SK-N-SH treated with all-trans-retinoic acid at 6 μM for 48 hours (cell line): Measurements from ENCODE around the gene CAB39L.

Experiments
- ATAC-seq: fragments of 200-7000 bp; cut with Tn5 transposase; 3 replicates; pipeline ENCODE4 v1.9.1; 2020; ENCODE audit warnings: mild to moderate bottlenecking, moderate library complexity
- ARNTL ChIP-seq: fragments of 450-650 bp; formaldehyde crosslinking; IDR thresholded peaks from 2 replicates; pipeline ENCODE4 v1.5.0; 2020; ENCODE audit warnings: low read depth, mild to moderate bottlenecking, moderate library complexity, borderline replicate concordance
- CREB5 ChIP-seq: fragments of 250-450 bp; sonication (Bioruptor Pico); IDR thresholded peaks from 2 replicates; pipeline ENCODE4 v1.5.1; 2020; ENCODE audit warnings: low read depth, mild to moderate bottlenecking, moderate library complexity
- CSDC2 ChIP-seq: fragments of 250-450 bp; sonication (Bioruptor Pico); IDR thresholded peaks from 2 replicates; pipeline ENCODE4 v1.5.0; 2020; ENCODE audit warnings: mild to moderate bottlenecking, moderate library complexity
- CSRNP3 ChIP-seq: fragments of 250-450 bp; sonication (Bioruptor Pico); IDR thresholded peaks from 2 replicates; pipeline ENCODE4 v1.5.1; 2021; ENCODE audit warnings: mild to moderate bottlenecking, moderate library complexity
- GLIS3 ChIP-seq: fragments of 250-450 bp; sonication (Bioruptor Pico); IDR thresholded peaks from 2 replicates; pipeline ENCODE4 v1.5.0; 2020; ENCODE audit warnings: mild to moderate bottlenecking, moderate library complexity
- ISL1 ChIP-seq: fragments of 250-450 bp; sonication (Bioruptor Pico); IDR thresholded peaks from 2 replicates; pipeline ENCODE4 v2.1.2; 2022; ENCODE audit warnings: mild to moderate bottlenecking, moderate library complexity
- OSR1 ChIP-seq: fragments of 250-450 bp; sonication (Bioruptor Pico); IDR thresholded peaks from 2 replicates; pipeline ENCODE4 v1.8.0; 2022; ENCODE audit warnings: moderate library complexity, mild to moderate bottlenecking, inconsistent platforms
- PATZ1 ChIP-seq: fragments of 250-450 bp; sonication (Bioruptor Pico); IDR thresholded peaks from 2 replicates; pipeline ENCODE4 v1.8.0; 2020; ENCODE audit warnings: mild to moderate bottlenecking, moderate library complexity, borderline replicate concordance
- PPARA ChIP-seq: fragments of 250-450 bp; sonication (Bioruptor Pico); IDR thresholded peaks from 2 replicates; pipeline ENCODE4 v1.5.0; 2020; ENCODE audit warnings: mild to moderate bottlenecking, borderline replicate concordance
- RARB ChIP-seq: fragments of 250-450 bp; sonication (Bioruptor Pico); IDR thresholded peaks from 2 replicates; pipeline ENCODE4 v1.8.0; 2021; ENCODE audit warnings: mild to moderate bottlenecking, moderate library complexity
- SNAI2 ChIP-seq: fragments of 250-450 bp; sonication (Bioruptor Pico); IDR thresholded peaks from 2 replicates; pipeline ENCODE4 v1.5.0; 2020; ENCODE audit warnings: mild to moderate bottlenecking, moderate library complexity
- TSHZ2 ChIP-seq: fragments of 250-450 bp; sonication (Bioruptor Pico); IDR thresholded peaks from 2 replicates; pipeline ENCODE4 v1.5.0; 2020; ENCODE audit warnings: mild to moderate bottlenecking, moderate library complexity
- ZC3H10 ChIP-seq: fragments of 250-450 bp; sonication (Bioruptor Pico); IDR thresholded peaks from 2 replicates; pipeline ENCODE4 v1.5.1; 2021; ENCODE audit warnings: mild to moderate bottlenecking, moderate library complexity
- ZFP30 ChIP-seq: fragments of 450-650 bp; formaldehyde crosslinking; IDR thresholded peaks from 2 replicates; pipeline ENCODE4 v1.5.0; 2022; ENCODE audit warnings: mild to moderate bottlenecking, moderate library complexity
- ZNF565 ChIP-seq: fragments of 450-650 bp; formaldehyde crosslinking; conservative IDR thresholded peaks from 2 replicates; pipeline ENCODE4 v1.5.0; 2020; ENCODE audit warnings: low read depth, mild to moderate bottlenecking, moderate library complexity
- ZNF8 ChIP-seq: fragments of 450-650 bp; formaldehyde crosslinking; IDR thresholded peaks from 2 replicates; pipeline ENCODE4 v1.5.0; 2020; ENCODE audit warnings: mild to moderate bottlenecking, moderate library complexity

CAB39L gene

GRCh38 chr13:49376121-49376520 lies 67.7 kb downstream of the CAB39L start:
- TF ChIP-seq PPARA (CRISPR knock-in tag) (no peak), SNAI2 (CRISPR knock-in tag) (no peak), TSHZ2 (CRISPR knock-in tag) (no peak), ZNF565 (CRISPR knock-in tag) (no peak), ARNTL (CRISPR knock-in tag) (no peak), ZC3H10 (CRISPR knock-in tag) (no peak), CSRNP3 (no peak), ZNF8 (CRISPR knock-in tag) (no peak)
- ATAC-seq = no peak

- TF ChIP-seq ZC3H10 (CRISPR knock-in tag) (0 out of 2 replicates have a peak, but pooled peaks have one; percentile 29), ISL1 (CRISPR knock-in tag) (peak; percentile 43), SNAI2 (CRISPR knock-in tag) (no peak)
- ATAC-seq = peak; percentile 82
Observed at GRCh38 chr13:49374585-49375290, 69.1 kb downstream of the CAB39L start.

GRCh38 chr13:49373716-49374115 lies 70.1 kb downstream of the CAB39L start:
- TF ChIP-seq ZC3H10 (CRISPR knock-in tag) (no peak), SNAI2 (CRISPR knock-in tag) (no peak), ZNF565 (CRISPR knock-in tag) (no peak), OSR1 (CRISPR knock-in tag) (no peak)
- ATAC-seq = peak; percentile 71

GRCh38 chr13:49371943-49372613 lies 71.8 kb downstream of the CAB39L start:
- no peak for TF ChIP-seq RARB
- TF ChIP-seq, all 23 proteins: peak for 0

GRCh38 chr13:49370371-49370770 lies 73.5 kb downstream of the CAB39L start:
- no peak for ATAC-seq

More at GRCh38 chr13:49371943-49372613, 71.8 kb downstream of the CAB39L start:
- ATAC-seq = no peak

More at GRCh38 chr13:49370371-49370770, 73.5 kb downstream of the CAB39L start:
- TF ChIP-seq CSRNP3 (no peak), PPARA (CRISPR knock-in tag) (no peak), ISL1 (CRISPR knock-in tag) (no peak), CREB5 (no peak), GLIS3 (CRISPR knock-in tag) (no peak), ZNF8 (CRISPR knock-in tag) (no peak), RARB (no peak), ZFP30 (CRISPR knock-in tag) (no peak), PATZ1 (no peak), ZC3H10 (CRISPR knock-in tag) (no peak), ZNF565 (CRISPR knock-in tag) (no peak), ARNTL (CRISPR knock-in tag) (no peak), CSDC2 (CRISPR knock-in tag) (no peak)
